GM19395 (cell line): ENCODE data around the gene RHBDF1.
"Not testable (repeated sequence)": the region's sequence is repeated elsewhere in the genome, so short reads cannot be mapped to it uniquely, and the experiment has no call there.

ENCODE experiments used
- ATAC-seq: cut with Tn5 transposase; IDR thresholded peaks from one replicate; pipeline ENCODE4 v1.9.1; 2021; ENCODE audit warnings: mild to moderate bottlenecking, moderate library complexity; ENCODE audit not compliant: unreplicated experiment

RHBDF1 gene

DNA sequence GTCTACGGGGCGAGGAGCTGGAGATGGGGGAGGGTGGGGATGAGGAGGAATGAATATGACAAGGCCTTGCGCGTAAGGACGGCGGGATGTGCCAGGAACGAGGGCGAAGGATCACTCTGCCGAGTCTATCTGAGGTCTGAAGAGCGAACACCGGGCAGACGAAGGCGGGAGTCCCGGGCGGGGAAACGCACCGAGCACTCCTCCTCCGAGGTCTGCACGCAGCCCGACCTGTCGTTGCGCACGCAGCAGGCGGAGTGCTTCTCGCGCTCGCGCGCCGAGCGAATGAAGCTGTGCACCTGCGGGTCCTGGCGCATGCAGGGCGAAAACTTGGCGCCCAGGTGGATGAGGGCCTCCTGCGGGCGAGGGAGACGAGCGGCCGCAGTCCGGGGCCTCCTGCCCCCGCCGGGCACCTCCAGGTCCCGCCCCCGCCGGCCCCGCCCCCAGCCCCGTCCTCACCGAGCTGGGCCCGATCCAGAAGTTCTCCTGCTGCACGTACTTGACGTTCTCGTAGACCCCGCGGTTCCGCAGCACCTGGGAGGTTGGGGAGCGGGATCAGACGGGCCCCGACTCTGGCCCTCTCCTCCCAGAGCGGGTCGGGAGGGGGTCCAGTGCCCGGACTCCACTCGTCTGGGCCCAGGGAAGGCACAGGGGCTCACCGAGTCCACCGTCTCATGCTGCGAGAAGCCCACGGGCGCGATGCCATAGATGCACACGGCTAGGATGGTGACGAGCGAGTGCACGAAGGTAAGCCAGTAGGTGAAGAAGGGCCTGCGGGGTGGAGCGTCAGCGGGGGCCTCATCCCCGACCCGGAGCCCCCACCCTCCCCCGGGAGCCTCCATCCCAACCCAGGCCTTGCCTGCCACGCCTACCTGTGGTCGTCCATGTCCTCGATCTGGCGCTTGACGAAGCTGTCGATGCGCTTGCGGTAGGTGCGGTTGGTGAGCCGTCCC lies 11.2 kb downstream of the RHBDF1 start:
- no peak for ATAC-seq

DNA sequence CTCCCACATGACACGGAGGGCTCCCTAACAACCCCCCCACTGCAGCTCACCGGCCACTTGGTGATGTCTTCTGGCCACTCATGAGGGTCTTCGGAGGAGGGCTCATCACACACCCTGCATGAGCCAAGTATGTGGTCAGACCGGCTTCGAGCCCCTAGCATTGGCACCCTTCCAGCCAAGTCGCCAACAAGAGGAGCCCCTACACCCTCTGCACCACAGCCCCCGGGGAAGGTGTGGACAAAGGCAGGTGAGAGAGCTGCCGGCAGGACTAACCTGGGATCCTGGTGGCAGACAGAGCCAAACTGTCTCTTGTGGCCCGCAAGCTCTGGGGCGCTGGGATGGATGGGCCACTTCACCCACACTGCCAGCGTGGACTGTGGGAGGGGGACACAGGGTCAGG lies 12.3 kb downstream of the RHBDF1 start:
- ATAC-seq = no peak

DNA sequence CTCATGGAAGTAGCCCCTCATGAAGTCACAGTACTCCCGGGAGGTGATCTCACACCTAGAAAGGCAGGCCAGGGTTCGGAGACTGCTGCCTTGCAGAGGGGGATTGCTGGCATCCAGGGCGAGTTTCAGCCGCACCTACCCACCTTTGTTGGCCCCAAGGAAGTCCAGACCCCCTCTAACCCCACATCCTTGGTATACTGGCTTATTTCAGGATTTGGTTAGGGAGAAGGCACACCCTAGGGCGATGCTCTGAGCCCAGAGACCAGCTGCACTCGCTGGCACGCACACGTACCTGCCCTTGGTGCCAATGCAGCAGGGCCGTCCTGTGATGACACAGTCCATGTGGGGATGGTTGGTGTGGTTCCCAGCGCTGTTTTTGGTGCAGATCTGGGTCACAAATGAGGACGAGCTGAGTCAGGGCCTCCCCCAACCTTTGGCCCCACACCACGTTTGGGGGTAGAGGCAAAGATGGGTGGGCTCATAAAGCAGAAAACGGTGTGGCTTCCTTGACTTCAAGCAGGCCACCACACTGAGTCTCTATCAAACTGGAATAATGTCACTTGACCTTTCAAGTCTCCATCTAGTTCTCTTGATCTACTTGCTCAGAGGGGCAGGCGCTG lies 12.9 kb downstream of the RHBDF1 start:
- ATAC-seq = no peak

DNA sequence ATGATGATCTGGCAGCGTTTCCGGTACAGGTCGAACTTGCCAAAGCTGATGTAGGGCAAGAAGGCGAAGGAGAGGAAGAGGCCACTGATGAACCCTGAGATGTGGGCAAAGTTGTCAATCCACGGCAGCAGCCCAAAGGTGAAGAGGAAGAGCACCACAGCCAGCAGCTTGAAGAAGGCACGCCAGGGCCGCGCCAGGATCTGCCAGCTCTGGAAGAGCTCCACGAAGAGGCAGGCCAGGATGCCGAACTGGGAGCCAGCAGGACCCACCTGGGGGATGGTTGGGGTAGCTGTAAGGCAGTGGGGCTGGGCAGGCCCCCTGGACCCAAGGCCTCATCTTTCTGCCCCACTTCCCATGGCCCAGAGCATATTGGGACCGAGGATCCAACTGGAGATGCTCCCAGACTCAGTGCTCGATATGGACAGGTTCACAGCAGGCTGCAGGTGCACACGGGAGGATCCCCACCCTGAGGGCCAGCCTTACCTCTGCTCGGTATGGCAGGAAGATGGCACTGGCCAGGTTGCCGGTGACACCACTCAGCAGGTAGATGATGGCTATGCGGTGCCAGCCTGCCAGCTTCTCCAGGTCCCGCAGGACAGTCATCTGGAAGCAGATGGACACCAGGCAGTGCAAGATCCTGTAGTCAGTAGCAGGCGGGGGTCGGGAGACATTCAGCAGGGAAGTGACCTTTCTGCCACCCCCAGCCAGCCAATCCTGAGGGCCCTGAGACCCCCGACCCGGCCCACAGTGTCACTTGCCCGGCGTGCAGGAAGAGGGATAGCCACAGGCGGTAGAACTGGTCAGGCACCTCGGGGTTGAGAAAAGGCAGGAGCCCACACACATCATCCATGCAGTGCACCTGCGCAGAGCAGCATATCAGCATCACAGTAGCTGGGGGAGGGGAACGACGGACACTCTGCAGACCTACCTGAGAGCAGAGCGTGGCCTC lies 13.7 kb downstream of the RHBDF1 start:
- ATAC-seq = no peak

DNA sequence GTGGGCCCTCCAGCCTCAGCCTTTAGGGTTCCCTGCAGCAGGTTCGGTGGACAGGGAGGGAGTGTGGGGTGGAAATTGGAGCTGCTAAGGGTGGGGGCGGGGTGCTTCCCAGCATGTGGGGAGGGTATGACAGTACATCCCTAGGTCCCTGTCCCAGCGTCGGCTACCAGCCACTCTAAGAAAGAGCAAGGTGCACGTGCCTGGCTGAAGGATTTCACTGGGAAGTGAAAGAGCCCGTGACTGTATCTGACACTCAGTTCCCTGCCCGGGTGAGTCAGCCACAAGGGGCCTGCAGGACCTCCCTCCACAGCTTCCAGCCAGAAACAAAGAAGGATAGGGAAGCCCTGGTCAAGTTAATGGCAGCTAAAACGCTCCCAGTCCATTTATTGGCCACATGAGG lies 14.7 kb downstream of the RHBDF1 start:
- no peak for ATAC-seq

DNA sequence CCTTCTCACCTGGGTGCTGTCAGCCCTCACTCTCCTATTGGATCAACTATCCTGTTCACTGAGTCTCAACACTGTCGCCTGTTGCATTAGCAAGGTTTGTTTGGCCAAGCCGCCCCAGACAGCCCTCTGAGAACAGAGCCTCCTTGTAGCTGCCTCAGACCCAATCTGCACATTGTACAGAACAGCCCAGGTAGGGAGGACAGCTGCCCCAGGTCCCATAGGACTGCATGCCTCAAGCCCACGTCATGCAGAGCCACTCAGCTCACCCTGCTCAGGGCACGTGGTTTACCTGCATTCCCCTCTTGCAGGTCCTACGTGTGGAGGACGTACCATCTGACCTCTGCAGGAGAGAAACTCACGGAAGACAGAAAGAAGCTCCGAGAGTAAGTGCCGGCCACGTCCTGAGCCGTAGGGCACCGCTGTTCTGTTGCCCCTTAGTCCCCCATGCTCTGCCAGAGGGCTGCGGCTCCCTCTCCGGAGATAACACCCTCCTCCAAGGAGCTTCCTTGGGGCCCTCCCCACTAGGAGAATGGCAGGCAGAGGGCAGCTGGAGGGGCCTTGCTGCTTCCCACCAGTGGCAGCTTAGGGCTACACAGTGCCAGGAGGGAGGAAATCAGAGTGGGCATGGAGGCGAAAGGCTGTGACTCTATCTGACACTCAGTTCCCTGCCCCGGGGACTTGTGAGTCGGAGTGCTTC lies 16.1 kb downstream of the RHBDF1 start:
- ATAC-seq = no peak

DNA sequence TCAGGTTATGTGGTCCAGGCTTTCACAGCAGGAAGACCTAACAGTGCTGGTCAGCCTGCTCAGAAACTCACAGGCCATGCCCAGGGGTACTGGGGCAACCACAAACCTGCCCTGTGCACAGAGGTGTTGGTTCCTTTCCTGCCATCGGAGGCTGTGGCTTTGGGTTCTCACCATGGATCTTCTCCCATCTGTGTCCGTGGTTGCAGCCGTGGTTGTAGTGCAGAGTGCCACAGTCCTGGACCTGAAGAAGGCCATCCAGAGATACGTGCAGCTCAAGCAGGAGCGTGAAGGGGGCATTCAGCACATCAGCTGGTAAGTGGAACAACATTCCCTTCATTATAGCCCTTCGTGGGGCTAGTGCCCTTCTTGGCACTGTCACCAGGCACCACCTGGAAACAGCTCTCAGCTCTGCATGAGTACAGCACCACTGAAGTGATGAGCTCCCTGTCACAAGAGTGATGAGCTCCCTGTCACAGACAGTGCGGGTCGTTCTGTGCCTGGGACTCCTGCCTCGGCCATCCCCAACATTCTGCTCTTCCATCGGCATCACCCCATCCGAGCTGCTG lies 16.8 kb downstream of the RHBDF1 start:
- no peak for ATAC-seq

DNA sequence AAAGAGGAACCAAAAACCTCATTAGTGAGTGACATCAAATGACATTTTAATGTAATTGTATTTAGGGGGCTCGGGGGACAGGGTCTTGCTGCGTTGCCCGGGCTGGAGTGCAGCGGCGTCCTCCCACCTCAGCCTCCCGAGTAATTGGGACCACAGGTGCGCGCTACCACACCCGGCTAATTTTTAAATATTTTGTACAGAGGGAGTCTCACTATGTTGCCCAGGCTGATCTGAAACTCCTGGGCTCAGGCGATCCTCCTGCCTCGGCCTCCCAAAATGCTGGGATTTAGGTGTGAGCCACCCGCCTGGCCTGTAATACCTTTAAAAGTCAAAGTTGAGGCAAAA lies 18.2 kb downstream of the RHBDF1 start:
- ATAC-seq = no peak

DNA sequence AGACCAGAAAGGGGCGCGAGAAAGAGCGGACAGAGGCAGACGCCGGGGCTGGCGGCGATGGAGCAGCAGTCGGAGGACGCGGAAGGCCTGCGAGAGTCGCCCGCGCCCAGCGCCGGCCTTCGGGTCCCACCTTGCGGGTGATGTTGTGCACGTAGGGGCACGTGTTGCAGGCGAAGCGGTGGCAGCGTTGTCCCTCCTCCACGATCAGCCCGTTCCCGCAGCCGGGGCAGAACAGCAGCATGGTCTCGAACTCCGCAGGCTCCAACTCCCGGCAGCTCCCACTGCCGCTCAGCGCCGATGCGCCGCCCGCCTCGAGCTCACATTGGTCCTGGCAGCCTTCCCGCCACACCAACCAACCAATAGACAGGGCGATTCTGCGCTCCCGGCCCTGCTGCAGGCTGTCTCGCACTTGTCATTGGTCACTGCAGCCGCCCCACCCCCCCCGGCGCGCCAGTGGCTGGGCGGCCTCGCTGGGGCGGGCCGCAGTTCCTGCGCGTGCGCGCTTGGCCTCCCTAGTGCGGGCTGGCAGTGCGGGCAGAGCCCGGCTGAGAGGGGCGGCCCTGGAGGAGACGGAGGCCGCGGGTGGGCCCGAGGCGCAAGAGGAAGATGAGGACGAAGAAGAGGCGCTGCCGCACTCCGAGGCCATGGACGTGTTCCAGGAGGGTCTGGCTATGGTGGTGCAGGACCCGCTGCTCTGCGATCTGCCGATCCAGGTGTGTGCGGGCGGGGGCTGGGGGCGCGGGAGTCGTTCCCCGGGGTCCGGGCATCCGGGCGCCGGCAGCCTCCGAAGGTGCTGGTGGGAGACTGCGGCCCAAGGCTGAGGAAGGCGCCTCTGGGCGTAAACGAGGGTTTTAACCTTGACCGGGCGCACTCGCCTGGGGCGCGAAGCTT lies 18.8 kb downstream of the RHBDF1 start, which contains the start of the genes POLR3K and SNRNP25:
Gene POLR3K (minus strand): TSS at position 263 of the 891 bp plus-strand sequence. CDS start 22 bp downstream, at position 241.
Gene SNRNP25 (plus strand): TSS at position 483 of the 891 bp plus-strand sequence. CDS start 189 bp downstream, at position 672.
- peak; percentile 94 for ATAC-seq

DNA sequence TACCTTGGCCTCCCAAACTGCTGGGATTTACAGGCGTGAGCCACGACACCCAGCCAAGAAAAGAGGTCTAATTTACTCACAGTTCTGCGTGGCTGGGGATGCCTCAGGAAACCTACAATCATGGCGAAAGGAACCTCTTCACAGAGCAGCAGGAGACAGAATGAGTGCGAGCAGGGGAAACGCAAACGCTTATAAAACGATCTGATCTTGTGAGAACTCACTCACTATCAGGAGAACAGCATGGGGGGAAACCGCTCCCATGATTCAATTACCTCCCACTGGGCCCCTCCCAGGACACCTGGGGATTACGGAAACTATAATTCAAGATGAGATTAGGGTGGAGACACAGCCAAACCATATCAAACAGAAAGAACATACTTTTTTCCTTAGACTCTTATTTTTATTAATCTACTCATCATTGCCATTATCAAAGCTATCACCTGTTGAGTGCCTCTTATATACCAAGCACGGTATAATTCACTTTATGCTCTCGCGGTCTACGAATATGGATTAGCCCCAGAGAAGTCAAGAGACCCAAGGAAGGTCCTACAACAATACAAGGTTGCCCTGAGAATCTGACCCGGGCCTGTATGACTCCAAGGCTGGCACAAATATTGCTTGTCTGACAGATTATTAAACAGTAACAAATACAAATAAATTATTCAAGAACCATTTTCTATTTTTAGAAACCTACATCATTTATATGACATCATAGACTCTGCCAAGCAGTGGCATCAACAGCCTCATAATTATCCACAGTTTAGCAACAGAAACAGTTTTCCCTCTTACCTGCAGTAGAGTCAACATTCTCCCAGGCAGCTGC lies 21.5 kb downstream of the RHBDF1 start:
- no peak for ATAC-seq

DNA sequence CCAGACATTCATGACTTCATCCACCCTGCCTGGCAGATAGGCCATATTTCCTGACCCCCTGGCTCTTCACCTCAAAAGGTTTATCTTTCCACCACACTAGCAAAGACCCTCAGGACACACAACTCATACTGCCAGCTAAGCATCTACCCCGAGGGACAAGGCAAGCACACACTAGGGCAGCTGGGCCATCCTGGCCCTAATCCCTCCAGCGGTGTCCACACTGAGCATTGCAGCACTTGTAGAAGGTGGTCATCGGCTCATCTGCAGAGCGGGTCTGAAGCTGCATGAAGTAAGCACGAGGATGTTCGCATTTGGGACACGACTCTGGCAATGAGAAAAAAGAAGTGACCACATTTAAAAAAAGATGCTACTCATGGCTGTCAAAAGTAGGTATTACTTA lies 25.2 kb downstream of the RHBDF1 start:
- no peak for ATAC-seq

DNA sequence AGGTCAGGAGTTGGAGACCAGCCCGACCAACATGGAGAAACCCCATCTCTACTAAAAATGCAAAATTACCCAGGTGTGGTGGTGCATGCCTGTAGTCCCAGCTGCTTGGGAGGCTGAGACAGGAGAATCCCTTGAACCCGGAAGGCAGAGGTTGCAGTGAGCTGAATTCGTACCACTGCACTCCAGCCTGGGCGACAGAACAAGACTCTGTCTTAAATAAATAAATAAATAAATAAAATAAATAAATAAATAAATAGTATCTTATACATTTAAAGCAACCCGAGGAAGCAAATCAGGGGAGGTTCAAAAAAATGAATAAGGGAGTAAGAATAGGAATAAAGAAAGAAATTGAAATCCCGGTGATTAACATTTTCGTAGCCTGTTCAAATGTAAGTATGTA lies 25.9 kb downstream of the RHBDF1 start:
- ATAC-seq = not testable (repeated sequence)

DNA sequence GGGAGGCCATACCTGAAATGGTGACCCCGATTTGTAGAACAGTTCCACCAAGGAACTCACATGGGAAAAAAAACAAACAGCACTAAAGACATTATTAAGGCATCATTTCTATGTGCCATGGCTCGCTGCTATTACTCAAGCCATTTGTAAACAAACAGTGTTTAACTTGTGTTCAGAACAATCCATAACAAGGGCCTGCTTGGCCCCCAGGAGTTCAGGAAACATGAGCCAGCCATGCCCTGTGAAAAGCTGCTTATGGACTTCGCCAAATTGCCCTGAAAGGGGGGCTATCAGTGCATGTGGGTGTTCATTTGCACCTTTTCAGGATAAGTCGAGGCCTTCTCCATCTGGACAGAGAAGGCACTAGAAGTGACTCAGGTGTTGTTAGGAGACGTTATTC lies 27.0 kb downstream of the RHBDF1 start:
- no peak for ATAC-seq

DNA sequence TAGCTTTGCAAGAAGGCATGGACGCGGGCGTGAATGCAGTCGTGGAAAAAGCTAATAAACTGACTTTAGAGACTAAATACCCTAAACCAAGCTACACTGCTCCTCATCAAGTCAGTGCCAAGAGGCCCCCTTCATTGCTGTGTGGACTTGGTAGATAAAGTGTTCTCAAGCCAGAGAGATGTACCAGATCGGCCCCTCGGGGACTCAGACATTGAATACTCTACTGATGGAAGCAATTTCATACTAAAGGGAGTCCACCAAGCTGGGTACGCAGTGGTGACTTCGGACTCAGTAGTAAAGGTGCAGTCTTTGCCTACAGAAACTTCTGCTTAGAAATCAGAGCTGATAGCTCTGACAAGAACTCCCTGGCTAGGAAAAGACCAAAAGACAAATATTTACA lies 27.8 kb downstream of the RHBDF1 start:
- ATAC-seq = no peak

DNA sequence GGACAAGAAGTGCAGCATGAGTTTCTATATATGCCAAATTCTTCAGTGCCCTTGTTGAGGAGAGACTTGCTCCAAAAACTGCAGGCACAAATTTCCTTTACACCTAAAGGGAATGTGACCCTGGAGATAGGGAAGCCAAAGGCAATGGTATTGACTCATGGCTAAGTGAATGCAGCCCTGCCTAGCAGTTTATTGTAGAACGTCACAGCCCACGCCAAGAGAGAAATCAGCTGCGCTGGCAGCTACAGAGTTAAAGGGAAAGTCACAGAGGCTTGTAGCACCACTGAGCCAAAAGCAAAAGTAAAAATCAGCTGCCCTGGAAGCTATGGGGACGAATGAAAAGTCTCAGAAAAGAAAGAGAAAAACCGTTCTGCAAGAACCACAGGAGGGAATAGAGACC lies 29.1 kb downstream of the RHBDF1 start:
- no peak for ATAC-seq

DNA sequence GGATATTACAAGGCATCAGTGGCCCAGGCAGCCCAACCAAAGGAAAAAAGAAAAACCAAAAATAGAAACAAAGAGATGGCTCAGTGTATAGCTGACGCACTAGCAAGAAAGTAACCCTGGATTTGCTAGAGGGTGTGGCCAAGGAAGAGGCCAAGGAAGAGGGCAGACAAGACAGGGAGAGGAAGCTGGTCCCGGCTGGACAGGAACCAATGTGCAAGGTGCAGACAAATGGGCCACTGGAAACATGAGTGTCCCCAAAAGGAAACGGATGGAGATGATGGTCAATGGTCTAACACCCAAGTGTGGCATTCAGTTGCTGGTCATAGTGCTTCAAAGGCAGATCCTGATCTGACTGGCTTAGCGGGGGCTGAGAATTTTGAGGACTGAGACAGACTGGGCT lies 29.7 kb downstream of the RHBDF1 start:
- ATAC-seq = no peak

DNA sequence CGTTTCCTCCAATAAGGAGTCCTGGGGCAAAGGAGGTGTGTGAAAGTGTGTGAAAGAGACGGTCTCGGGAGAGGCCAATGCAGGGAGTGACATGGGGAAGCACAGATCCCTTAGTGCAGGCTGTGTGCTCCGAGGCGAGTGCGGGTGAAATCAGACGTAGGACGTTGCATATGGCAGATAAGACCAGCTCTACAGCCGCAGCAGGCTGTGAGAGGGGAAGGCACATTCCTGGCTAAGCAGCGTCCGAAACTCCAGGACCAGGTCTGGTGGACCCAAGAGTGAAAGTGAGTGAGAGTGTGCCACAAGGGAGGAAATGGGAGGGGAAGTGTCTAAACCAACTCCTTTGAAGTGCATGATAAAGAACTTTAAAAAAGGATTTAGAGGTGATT lies 30.4 kb downstream of the RHBDF1 start:
- ATAC-seq = no peak

DNA sequence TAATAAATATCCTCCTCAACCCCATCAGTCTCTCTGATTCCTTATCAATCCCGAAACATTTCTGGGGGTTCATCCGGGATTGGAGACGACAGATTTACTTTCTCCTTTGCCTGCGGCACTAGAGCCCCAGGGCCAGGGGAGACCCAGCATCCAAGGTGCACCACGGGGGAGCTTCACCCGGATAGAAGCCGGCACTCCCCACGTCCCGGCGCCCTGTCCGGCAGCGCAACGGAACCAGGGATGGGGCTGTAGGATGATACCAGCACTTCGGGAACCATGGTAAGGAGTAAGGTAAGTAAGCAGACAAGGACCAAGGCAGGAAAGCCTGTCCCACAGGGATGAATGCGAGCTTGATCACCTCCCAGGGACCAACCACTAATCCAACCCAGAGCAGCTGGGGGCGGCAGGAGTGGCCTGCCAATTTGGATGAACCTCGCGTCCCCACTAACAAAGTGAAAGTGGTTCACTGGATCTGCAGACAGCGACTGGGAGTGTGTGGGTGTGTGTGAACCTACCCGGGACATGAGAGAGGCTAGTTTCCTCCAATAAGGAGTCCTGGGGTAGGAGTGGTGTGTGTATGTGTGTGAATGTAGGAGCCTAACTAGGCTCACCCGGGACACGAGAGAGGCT lies 30.9 kb downstream of the RHBDF1 start:
- ATAC-seq = no peak
